Upper lobe of right lung (tissue), 1 donor: ENCODE results near the gene PDGFRB. TPM values are rescaled to one million over a fixed set of nuclear protein-coding genes. Genes with fewer than 3 reads are reported as not detected.

Experiments used
- ATAC-seq: fragments of 200-7000 bp; cut with Tn5 transposase; one replicate; pipeline ENCODE4 v1.9.1; 2020; ENCODE audit warnings: mild to moderate bottlenecking, moderate library complexity
- DNase-seq: peaks from one replicate; pipeline ENCODE4 v3.0.0-alpha.2; 2020
- H3K27ac ChIP-seq: fragments of 200-600 bp; one replicate; pipeline ENCODE4 v1.8.0; 2022
- H3K27me3 ChIP-seq: fragments of 200-600 bp; one replicate; pipeline ENCODE4 v1.8.0; 2022; ENCODE audit warnings: mild to moderate bottlenecking
- H3K36me3 ChIP-seq: fragments of 200-600 bp; one replicate; pipeline ENCODE4 v1.8.0; 2022
- H3K4me1 ChIP-seq: fragments of 200-600 bp; one replicate; pipeline ENCODE4 v1.8.0; 2022
- H3K4me3 ChIP-seq: fragments of 200-600 bp; one replicate; pipeline ENCODE4 v1.8.0; 2022; ENCODE audit warnings: mild to moderate bottlenecking
- H3K9me3 ChIP-seq: fragments of 200-600 bp; one replicate; pipeline ENCODE4 v1.8.0; 2022
- CTCF ChIP-seq: fragments of 200-600 bp; IDR thresholded peaks from one replicate; pipeline ENCODE4 v1.8.0; 2022; ENCODE audit warnings: antibody characterized with exemption
- intact Hi-C: fragments of 100-400 bp; cut with DNase I; formaldehyde crosslinking; loops from one replicate; pipeline ENCODE4 v1.11.0; 2022
- total RNA-seq: library from RNA; stranded (reverse); fragmentation: NEBNext Ultra II Directional; extraction: Animal tissue kit (Norgen Biotek cat#: 25700); gene quantifications from one replicate; pipeline ENCODE4 v1.2.1, GENCODE V29; 2021
- donor health status: DM: no; HTN: yes; CAD: no; lungs with severe emphysema.

PDGFRB gene
- total RNA-seq, 1 donor from 2014 or later, result 120 TPM

DNA sequence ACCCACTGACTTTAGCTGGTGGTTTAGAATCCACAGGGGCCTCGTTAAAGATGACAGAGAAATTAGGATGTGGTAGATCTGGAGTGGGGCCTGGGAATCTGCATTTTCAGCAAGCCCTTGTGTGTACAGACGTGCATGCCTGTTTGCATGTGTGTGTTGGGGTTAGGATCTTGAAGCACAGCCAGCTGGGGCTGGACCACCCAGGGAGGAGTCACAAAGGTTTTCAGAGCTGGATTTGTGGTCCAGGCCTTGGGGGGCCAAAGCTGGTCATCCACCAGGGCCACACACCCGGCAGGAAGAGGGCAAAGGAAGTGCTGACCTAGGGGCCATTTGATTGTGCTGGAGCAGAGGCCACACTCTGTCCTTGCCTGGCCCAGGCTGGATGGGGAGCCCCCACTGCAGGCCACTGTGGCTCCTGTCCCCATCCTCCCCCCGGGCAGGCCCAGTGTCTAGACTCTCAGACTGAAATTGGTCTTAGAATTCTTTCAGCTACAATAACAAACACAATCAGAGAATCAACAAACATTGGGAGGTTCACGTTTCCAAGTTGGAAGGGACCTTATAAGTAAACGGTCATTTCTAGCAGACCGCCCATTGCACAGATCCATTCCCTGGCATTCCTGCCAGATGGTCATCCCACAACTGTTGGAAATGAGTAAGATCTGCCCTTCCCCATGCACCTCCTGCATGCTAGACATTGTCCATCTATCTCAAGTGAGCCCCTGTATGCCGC lies 21.3 kb upstream of the PDGFRB start:
- DNase-seq, result no peak
- H3K9me3 ChIP-seq, result no peaks in the 10 kb centered on the region
- no peak for ATAC-seq
- peaks cover 18% of the 10 kb centered on the region for H3K4me1 ChIP-seq
- intact Hi-C loops, result no loop called here
- no peak overlapping the region for H3K4me3 ChIP-seq
- H3K27me3 ChIP-seq, result no peaks in the 10 kb centered on the region
- no peak overlapping the region for H3K27ac ChIP-seq
- TF ChIP-seq CTCF, result no peak
- no peaks in the 10 kb centered on the region for H3K36me3 ChIP-seq

DNA sequence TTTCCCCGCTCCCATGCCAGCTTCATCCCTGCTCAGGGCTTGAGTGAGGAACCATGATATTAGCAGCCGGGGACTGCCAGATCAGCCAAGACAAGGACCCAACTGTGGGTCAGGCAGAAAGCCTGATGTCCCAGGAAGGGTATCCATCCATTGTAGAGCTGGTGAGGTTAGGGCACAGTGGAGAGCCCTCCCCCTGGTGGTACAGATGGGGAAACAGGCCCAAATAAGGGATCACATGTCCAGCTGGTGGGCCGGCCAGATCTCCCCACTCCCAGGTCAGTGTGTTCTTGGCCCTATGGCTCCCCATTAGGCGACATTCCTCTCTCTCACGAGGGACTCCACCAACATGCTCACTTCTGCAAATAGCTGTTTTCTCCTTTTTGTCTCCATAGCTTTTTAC lies 19.9 kb upstream of the PDGFRB start:
- peak; percentile 32 for TF ChIP-seq CTCF
- peak; percentile 8 for ATAC-seq

GRCh38 chr5:150175076-150175475 lies 19.4 kb upstream of the PDGFRB start:
- intact Hi-C loops, result no loop called here
- Histone ChIP-seq H3K4me1 (peaks cover 6% of the 10 kb centered on the region), H3K27ac (no peak overlapping the region), H3K27me3 (no peaks in the 10 kb centered on the region), H3K9me3 (no peaks in the 10 kb centered on the region), H3K4me3 (no peak overlapping the region), H3K36me3 (no peaks in the 10 kb centered on the region)
- DNase-seq, result no peak
- no peak for TF ChIP-seq CTCF
- no peak for ATAC-seq

More for the DNA sequence above, 19.9 kb upstream of the PDGFRB start:
- Histone ChIP-seq H3K36me3 (no peaks in the 10 kb centered on the region), H3K27me3 (no peaks in the 10 kb centered on the region), H3K4me1 (peaks cover 7% of the 10 kb centered on the region), H3K9me3 (no peaks in the 10 kb centered on the region), H3K27ac (no peak overlapping the region), H3K4me3 (no peak overlapping the region)
- intact Hi-C loops, result no loop called here
- DNase-seq, result no peak

- Histone ChIP-seq H3K36me3 (no peaks in the 10 kb centered on the region), H3K9me3 (no peaks in the 10 kb centered on the region), H3K4me1 (no peaks in the 10 kb centered on the region), H3K27me3 (no peaks in the 10 kb centered on the region), H3K27ac (no peak overlapping the region), H3K4me3 (no peak overlapping the region)
- ATAC-seq, result no peak
- DNase-seq, result no peak
- TF ChIP-seq CTCF, result no peak
- intact Hi-C loops, result no loop called here
Observed at GRCh38 chr5:150174285-150174684, 18.6 kb upstream of the PDGFRB start.

DNA sequence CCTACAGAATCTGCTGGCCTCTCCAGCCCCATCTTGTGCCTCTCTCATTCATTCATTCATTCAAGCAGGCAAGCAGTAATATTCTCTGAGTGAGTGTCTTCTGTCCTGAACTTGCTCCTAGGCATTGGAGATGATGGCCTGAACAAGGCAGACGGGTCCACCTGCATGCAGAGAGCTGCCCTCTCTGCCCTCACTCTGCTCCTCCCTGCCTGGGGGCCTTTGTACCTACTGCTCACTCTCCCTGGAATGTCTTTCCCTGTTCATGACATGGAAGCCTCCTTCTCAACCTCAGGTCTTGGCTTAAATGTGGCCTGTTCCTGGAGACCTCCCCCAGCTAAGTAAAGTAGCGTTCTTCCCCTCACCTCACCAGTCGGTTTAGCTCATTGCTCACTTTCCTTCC lies 17.5 kb upstream of the PDGFRB start:
- H3K36me3 ChIP-seq, result no peaks in the 10 kb centered on the region
- TF ChIP-seq CTCF, result no peak
- no peak for DNase-seq
- no peaks in the 10 kb centered on the region for H3K27me3 ChIP-seq
- intact Hi-C loops, result no loop called here
- ATAC-seq, result no peak
- H3K4me1 ChIP-seq, result no peaks in the 10 kb centered on the region
- H3K27ac ChIP-seq, result no peak overlapping the region
- H3K9me3 ChIP-seq, result no peaks in the 10 kb centered on the region
- no peak overlapping the region for H3K4me3 ChIP-seq

GRCh38 chr5:150172556-150172955 lies 16.9 kb upstream of the PDGFRB start:
- H3K4me3 ChIP-seq, result no peak overlapping the region
- intact Hi-C loops, result no loop called here
- H3K4me1 ChIP-seq, result no peaks in the 10 kb centered on the region
- no peak for ATAC-seq
- peaks cover 2% of the 10 kb centered on the region for H3K27me3 ChIP-seq
- H3K27ac ChIP-seq, result no peak overlapping the region
- no peak for TF ChIP-seq CTCF
- no peaks in the 10 kb centered on the region for H3K9me3 ChIP-seq
- no peaks in the 10 kb centered on the region for H3K36me3 ChIP-seq
- no peak for DNase-seq
